ENCODE data around the gene AIP. TPM values are rescaled to one million over a fixed set of nuclear protein-coding genes. Genes with fewer than 3 reads are reported as not detected.

Gene AIP
- total RNA-seq, 1 donor from 2014 or later = 39.5 TPM

GRCh38 chr11:67466962-67467771 lies 15.7 kb upstream of the AIP start:
- H3K27ac Mint-ChIP-seq = peak overlapping the region; percentile 56
- peaks cover 2% of the 10 kb centered on the region for H3K27me3 Mint-ChIP-seq
- no peak for DNase-seq (ENCODE audit: low spot score, unreplicated experiment)
- peaks cover 12% of the 10 kb centered on the region for H3K4me1 Mint-ChIP-seq (ENCODE audit: low read depth)
- H3K36me3 Mint-ChIP-seq (ENCODE audit: insufficient read depth) = no peaks in the 10 kb centered on the region
- H3K4me3 Mint-ChIP-seq (ENCODE audit: low read depth) = peak overlapping the region; percentile 72
- no peaks in the 10 kb centered on the region for H3K9me3 Mint-ChIP-seq (ENCODE audit: low read depth)
- no peak for TF ChIP-seq CTCF (IDR thresholded peaks at IDR 0.05; ENCODE audit: unreplicated experiment)

DNA sequence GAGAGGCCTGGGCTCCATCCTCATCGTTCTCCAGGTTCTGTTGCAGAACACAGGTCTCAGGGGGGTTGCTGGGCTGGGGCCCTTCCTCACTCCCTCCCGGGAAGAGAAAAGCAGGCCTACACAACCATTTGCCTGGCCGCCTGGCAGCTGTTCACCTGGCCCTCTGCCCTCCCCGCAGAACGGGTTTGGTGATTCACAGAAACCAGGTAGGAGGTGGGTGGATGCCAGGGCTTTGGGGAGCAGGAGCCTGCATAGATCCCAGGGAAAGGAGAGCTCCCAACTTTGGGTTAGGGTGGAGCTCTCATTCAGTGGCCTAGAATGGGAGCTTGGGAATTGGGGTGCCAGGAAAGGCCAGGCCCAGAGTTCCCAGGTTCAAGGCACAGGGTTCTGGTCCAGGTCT lies 14.8 kb upstream of the AIP start:
- Mint-ChIP-seq H3K4me3 (ENCODE audit: low read depth) (peak overlapping the region; percentile 72), H3K27me3 (peaks cover 2% of the 10 kb centered on the region), H3K27ac (peak overlapping the region; percentile 70), H3K4me1 (ENCODE audit: low read depth) (peaks cover 12% of the 10 kb centered on the region), H3K9me3 (ENCODE audit: low read depth) (no peaks in the 10 kb centered on the region), H3K36me3 (ENCODE audit: insufficient read depth) (no peaks in the 10 kb centered on the region)
- DNase-seq (ENCODE audit: low spot score, unreplicated experiment) = no peak
- TF ChIP-seq CTCF (IDR thresholded peaks at IDR 0.05; ENCODE audit: unreplicated experiment) = no peak

- no peaks in the 10 kb centered on the region for H3K36me3 Mint-ChIP-seq (ENCODE audit: insufficient read depth)
- peaks cover 12% of the 10 kb centered on the region for H3K4me1 Mint-ChIP-seq (ENCODE audit: low read depth)
- no peaks in the 10 kb centered on the region for H3K9me3 Mint-ChIP-seq (ENCODE audit: low read depth)
- no peak for TF ChIP-seq CTCF (IDR thresholded peaks at IDR 0.05; ENCODE audit: unreplicated experiment)
- peak overlapping the region; percentile 70 for H3K27ac Mint-ChIP-seq
- H3K4me3 Mint-ChIP-seq (ENCODE audit: low read depth) = peak overlapping the region; percentile 72
- peaks cover 2% of the 10 kb centered on the region for H3K27me3 Mint-ChIP-seq
- no peak for DNase-seq (ENCODE audit: low spot score, unreplicated experiment)
Measured at GRCh38 chr11:67468456-67468758, 14.4 kb upstream of the AIP start.

- Mint-ChIP-seq H3K27ac (peak within 1 kb of the TSS; percentile 93), H3K9me3 (ENCODE audit: low read depth) (no peaks in the 10 kb centered on the region), H3K4me1 (ENCODE audit: low read depth) (peaks cover 12% of the 10 kb centered on the region), H3K36me3 (ENCODE audit: insufficient read depth) (no peaks in the 10 kb centered on the region), H3K27me3 (peaks cover 2% of the 10 kb centered on the region), H3K4me3 (ENCODE audit: low read depth) (peak within 1 kb of the TSS; percentile 73)
- peak; percentile 90 for DNase-seq (ENCODE audit: low spot score, unreplicated experiment)
- peak; percentile 49 for TF ChIP-seq CTCF (IDR thresholded peaks at IDR 0.05; ENCODE audit: unreplicated experiment)
Measured at GRCh38 chr11:67468759-67469507, 13.9 kb upstream of the AIP start, which contains the start of gene TMEM134. Gene TMEM134 (minus strand): TSS chr11:67469251. CDS start chr11:67469192, 59 bp downstream.

- no peak for DNase-seq (ENCODE audit: low spot score, unreplicated experiment)
- H3K27me3 Mint-ChIP-seq = peaks cover 2% of the 10 kb centered on the region
- no peaks in the 10 kb centered on the region for H3K9me3 Mint-ChIP-seq (ENCODE audit: low read depth)
- peak overlapping the region; percentile 73 for H3K4me3 Mint-ChIP-seq (ENCODE audit: low read depth)
- H3K27ac Mint-ChIP-seq = peak overlapping the region; percentile 93
- no peak for TF ChIP-seq CTCF (IDR thresholded peaks at IDR 0.05; ENCODE audit: unreplicated experiment)
- H3K4me1 Mint-ChIP-seq (ENCODE audit: low read depth) = peaks cover 12% of the 10 kb centered on the region
- no peaks in the 10 kb centered on the region for H3K36me3 Mint-ChIP-seq (ENCODE audit: insufficient read depth)
Measured at GRCh38 chr11:67469508-67469811, 13.4 kb upstream of the AIP start.

Measured in progenitor cell of endocrine pancreas (in vitro differentiated cells).